ENCODE measurements around the gene SAFB2.

SAFB2 gene

DNA sequence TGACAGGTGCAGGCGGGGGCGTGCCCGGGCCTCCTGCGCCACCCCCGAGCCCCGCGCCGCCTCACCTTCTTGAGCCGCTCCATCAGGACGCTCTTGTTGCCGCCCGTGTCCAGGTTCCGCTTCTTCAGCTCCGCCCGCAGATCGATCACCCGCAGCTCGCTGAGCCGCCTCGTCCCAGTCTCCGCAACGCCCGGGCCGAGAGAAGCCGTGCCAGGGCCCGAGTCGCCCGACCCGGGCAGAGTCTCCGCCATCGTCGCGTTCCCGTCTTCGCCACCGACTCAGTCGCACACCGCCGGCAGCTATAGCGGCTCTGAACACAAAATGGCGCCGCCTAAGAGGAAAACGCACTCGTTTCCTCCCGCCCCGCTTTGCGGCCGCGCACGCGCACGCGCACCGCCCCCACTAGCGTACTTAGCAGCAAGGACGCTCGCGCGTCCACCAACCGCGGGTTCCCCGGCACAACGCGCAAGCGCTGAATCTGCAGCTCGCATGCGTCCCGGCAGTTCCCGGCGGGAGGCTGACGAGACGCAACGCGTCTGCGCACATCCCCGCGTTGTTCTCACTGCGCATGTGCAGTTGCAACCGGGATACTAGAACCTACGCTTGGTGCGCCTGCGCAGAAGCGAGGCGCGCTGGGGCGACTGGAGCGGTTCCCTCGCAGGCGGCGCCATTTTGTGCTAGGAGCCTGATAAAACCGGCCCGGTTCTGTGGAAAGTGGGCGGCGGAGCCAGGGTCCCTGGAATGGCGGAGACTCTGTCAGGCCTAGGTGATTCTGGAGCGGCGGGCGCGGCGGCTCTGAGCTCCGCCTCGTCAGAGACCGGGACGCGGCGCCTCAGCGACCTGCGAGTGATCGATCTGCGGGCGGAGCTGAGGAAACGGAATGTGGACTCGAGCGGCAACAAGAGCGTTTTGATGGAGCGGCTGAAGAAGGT, at the start of gene SAFB2, which contains the start of gene SAFB:
SAFB2 (minus strand) TSS at position 312 of the 932 bp plus-strand sequence; CDS start at position 251, 61 bp downstream.
SAFB (plus strand) TSS at position 619 of the 932 bp plus-strand sequence; CDS start at position 742, 123 bp downstream.
- Histone ChIP-seq H3K4me3 (ENCODE audit: low read length) (peak within 1 kb of the TSS; percentile 97), H3K9me2 (replicated peaks; ENCODE audit: control insufficient read depth, low read length) (no peaks in the 10 kb centered on the region), H3K27me3 (ENCODE audit: control insufficient read depth, low read length) (no peaks in the 10 kb centered on the region; the same call in 1 of the 2 replicates), H3K27ac (ENCODE audit: low read depth, low read length) (peak within 1 kb of the TSS; percentile 76), H3K9me3 (ENCODE audit: control insufficient read depth, insufficient read depth, low read length) (no peaks in the 10 kb centered on the region), H3F3A (ENCODE audit: control insufficient read depth, insufficient read depth) (no peaks in the 10 kb centered on the region), H3K36me3 (ENCODE audit: control insufficient read depth, low read length) (peaks cover 96% of the 10 kb centered on the region), H3K4me2 (ENCODE audit: low read length) (peak within 1 kb of the TSS; percentile 78), H4K20me1 (ENCODE audit: control insufficient read depth, insufficient read depth, low read depth, low read length) (peaks cover 57% of the 10 kb centered on the region), H3K4me1 (ENCODE audit: control insufficient read depth, low read length) (peaks cover 52% of the 10 kb centered on the region), H3K79me2 (ENCODE audit: control insufficient read depth, low read length) (peaks cover 98% of the 10 kb centered on the region)
- TF ChIP-seq, protein P1, sequence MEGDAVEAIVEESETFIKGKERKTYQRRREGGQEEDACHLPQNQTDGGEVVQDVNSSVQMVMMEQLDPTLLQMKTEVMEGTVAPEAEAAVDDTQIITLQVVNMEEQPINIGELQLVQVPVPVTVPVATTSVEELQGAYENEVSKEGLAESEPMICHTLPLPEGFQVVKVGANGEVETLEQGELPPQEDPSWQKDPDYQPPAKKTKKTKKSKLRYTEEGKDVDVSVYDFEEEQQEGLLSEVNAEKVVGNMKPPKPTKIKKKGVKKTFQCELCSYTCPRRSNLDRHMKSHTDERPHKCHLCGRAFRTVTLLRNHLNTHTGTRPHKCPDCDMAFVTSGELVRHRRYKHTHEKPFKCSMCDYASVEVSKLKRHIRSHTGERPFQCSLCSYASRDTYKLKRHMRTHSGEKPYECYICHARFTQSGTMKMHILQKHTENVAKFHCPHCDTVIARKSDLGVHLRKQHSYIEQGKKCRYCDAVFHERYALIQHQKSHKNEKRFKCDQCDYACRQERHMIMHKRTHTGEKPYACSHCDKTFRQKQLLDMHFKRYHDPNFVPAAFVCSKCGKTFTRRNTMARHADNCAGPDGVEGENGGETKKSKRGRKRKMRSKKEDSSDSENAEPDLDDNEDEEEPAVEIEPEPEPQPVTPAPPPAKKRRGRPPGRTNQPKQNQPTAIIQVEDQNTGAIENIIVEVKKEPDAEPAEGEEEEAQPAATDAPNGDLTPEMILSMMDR (IDR thresholded peaks at IDR 0.05; ENCODE audit: low read depth, low read length, poor library complexity, severe bottlenecking), result no peak
- TF ChIP-seq EZH2phosphoT487 (IDR thresholded peaks at IDR 0.05; ENCODE audit: borderline replicate concordance, low read length), result no peak

GRCh38 chr19:5671600-5671999, 49.0 kb upstream of the SAFB2 start:
- Histone ChIP-seq H3K9me3 (ENCODE audit: control insufficient read depth, insufficient read depth, low read length) (no peaks in the 10 kb centered on the region), H3K9me2 (replicated peaks; ENCODE audit: control insufficient read depth, low read length) (no peaks in the 10 kb centered on the region), H3K4me3 (ENCODE audit: low read length) (no peak overlapping the region), H3K4me1 (ENCODE audit: control insufficient read depth, low read length) (no peaks in the 10 kb centered on the region), H3K27me3 (ENCODE audit: control insufficient read depth, low read length) (no peaks in the 10 kb centered on the region), H3K4me2 (ENCODE audit: low read length) (no peak overlapping the region), H3K27ac (ENCODE audit: low read depth, low read length) (no peak overlapping the region), H3K36me3 (ENCODE audit: control insufficient read depth, low read length) (peaks cover 50% of the 10 kb centered on the region), H3F3A (ENCODE audit: control insufficient read depth, insufficient read depth) (no peaks in the 10 kb centered on the region), H3K79me2 (ENCODE audit: control insufficient read depth, low read length) (no peaks in the 10 kb centered on the region), H4K20me1 (ENCODE audit: control insufficient read depth, insufficient read depth, low read depth, low read length) (no peaks in the 10 kb centered on the region)
- TF ChIP-seq EZH2phosphoT487 (IDR thresholded peaks at IDR 0.05; ENCODE audit: borderline replicate concordance, low read length), result no peak
- TF ChIP-seq, protein P1 (IDR thresholded peaks at IDR 0.05; ENCODE audit: low read depth, low read length, poor library complexity, severe bottlenecking), result no peak

- H3K79me2 ChIP-seq (ENCODE audit: control insufficient read depth, low read length), result no peaks in the 10 kb centered on the region
- H3K4me2 ChIP-seq (ENCODE audit: low read length), result no peak overlapping the region
- no peak overlapping the region for H3K27ac ChIP-seq (ENCODE audit: low read depth, low read length)
- H3K4me1 ChIP-seq (ENCODE audit: control insufficient read depth, low read length), result no peaks in the 10 kb centered on the region
- H3K4me3 ChIP-seq (ENCODE audit: low read length), result no peak overlapping the region
- H3K36me3 ChIP-seq (ENCODE audit: control insufficient read depth, low read length), result peaks cover 74% of the 10 kb centered on the region
- TF ChIP-seq EZH2phosphoT487 (IDR thresholded peaks at IDR 0.05; ENCODE audit: borderline replicate concordance, low read length), result no peak
- TF ChIP-seq, protein P1 (IDR thresholded peaks at IDR 0.05; ENCODE audit: low read depth, low read length, poor library complexity, severe bottlenecking), result no peak
- no peaks in the 10 kb centered on the region for H3K27me3 ChIP-seq (ENCODE audit: control insufficient read depth, low read length)
- H4K20me1 ChIP-seq (ENCODE audit: control insufficient read depth, insufficient read depth, low read depth, low read length), result 0 out of 2 replicates have a peak, but pooled peaks cover 1% of the 10 kb centered on the region
- no peaks in the 10 kb centered on the region for H3K9me2 ChIP-seq (replicated peaks; ENCODE audit: control insufficient read depth, low read length)
- H3F3A ChIP-seq (ENCODE audit: control insufficient read depth, insufficient read depth), result no peaks in the 10 kb centered on the region
- no peaks in the 10 kb centered on the region for H3K9me3 ChIP-seq (ENCODE audit: control insufficient read depth, insufficient read depth, low read length)
Measured at GRCh38 chr19:5669212-5669611, 46.6 kb upstream of the SAFB2 start.
